NCI-H1417 treated with DMSO at 0.1 percent for 48 hours (cell line): ENCODE data around the gene CCDC12.
"Not testable (repeated sequence)": the region's sequence is repeated elsewhere in the genome, so short reads cannot be mapped to it uniquely, and the experiment has no call there.

Experiments used
- DNase-seq: peaks from one replicate; lab custom pipeline; 2025; lab: John Stamatoyannopoulos, UW

CCDC12 gene

GRCh38 chr3:46922426-46922825 is 54.1 kb downstream of the CCDC12 start:
- no peak for DNase-seq

- no peak for DNase-seq
Observed at GRCh38 chr3:46921871-46922271, 54.7 kb downstream of the CCDC12 start.

DNA sequence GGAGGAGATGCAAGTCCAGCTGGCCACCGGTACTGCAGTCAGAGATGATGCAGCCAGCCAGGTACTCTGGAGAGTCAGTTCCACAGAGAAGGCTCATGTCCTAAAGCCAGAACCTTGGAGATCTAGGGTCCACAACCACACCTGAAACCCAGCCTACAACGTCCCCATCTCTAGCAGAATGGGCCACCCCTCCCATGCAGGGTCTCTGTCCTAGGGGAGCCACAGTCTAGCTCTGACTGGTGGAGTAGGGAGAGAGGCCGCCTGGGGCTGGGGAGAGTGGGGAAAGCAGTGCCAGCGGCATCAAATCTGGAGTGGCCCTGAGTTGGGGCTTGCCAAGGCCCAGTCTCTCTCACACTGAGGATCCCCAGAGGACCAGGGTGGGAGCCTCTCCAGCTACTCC is 55.5 kb downstream of the CCDC12 start:
- no peak for DNase-seq

- no peak for DNase-seq
Observed at GRCh38 chr3:46918634-46919033, 57.9 kb downstream of the CCDC12 start.

DNA sequence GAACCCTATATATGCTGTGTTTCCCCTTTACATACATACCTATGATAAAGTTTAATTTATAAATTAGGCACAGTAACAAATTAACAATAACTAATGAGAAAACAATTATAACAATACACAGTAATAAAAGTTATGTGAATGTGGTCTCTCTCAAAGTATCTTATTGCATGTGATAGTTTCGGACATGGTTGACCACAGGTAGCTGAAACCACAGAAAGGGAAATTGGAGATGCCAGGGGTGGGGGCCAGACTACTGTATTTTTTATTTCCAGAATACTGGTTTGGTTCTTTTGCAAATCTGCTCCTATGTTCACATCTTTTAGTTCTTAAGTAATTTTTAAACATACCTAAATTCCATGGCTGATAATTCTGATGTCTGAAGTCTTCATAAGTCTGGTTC is 58.3 kb downstream of the CCDC12 start:
- DNase-seq = no peak

GRCh38 chr3:46917257-46917656 is 59.3 kb downstream of the CCDC12 start:
- DNase-seq = no peak

DNA sequence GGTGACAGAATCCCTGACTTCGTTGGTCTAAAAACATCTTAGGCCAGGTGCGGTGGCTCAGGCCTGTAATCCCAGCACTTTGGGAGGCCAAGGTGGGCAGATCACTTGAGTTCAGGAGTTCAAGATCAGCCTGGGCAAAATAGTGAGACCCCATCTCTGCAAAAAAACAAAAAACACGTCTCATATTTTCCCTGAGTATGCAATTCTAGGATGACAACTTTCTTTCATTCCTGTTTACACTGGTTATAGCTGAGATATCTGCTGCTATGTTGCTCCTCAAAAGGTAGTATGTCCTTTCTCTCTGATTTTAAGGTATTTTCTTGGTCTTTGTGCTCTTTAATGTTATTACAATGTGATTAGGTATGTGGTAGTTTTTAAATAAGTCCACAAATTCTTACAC is 59.7 kb downstream of the CCDC12 start:
- no peak for DNase-seq

- DNase-seq = no peak
Observed at GRCh38 chr3:46916278-46916677, 60.3 kb downstream of the CCDC12 start.

DNA sequence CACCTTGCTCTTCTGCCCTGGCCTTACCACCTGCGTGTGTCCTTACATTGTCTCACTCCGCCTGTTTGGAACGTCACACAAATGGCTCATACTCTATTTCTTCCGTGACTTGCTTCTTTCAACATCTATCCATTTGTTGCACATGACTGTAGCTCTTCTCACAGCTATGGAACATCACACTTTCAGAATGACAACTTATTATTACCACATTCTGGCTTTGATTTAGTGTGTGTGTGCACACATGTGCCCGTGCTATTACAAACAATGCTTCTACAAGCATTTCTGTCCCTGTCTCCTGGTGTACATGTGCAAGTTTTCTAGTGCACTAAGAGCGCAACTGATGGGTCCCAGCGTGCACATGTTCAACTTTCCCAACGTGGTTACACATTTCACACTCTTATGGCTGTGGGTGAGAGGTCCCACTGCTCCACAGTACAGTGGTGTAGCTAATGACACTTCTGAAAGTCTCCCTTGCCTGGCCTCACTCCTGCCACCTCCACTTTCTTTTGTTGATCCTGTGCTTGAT is 61.2 kb downstream of the CCDC12 start:
- DNase-seq = no peak

- no peak for DNase-seq
Observed at GRCh38 chr3:46914849-46915248, 61.7 kb downstream of the CCDC12 start.

GRCh38 chr3:46913644-46914043 is 62.9 kb downstream of the CCDC12 start:
- no peak for DNase-seq

GRCh38 chr3:46912986-46913385 is 63.6 kb downstream of the CCDC12 start:
- no peak for DNase-seq

DNA sequence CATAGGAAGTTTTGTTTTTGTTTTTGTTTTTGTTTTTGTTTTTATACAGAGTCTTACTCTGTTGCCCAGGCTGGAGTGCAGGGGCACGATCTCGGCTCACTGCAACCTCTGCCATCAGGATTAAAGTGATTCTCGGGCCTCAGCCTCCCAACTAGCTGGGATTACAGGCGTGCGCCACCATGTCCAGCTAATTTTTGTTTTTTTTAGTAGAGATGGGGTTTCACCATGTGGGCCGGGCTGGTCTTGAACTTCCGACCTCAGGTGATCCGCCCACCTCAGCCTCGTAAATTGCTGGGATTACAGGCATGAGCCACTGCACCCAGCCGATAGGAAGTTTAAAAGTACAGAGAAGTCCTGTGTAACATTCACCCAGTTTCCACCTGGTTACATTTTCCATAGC is 65.6 kb downstream of the CCDC12 start:
- DNase-seq = not testable (repeated sequence)

DNA sequence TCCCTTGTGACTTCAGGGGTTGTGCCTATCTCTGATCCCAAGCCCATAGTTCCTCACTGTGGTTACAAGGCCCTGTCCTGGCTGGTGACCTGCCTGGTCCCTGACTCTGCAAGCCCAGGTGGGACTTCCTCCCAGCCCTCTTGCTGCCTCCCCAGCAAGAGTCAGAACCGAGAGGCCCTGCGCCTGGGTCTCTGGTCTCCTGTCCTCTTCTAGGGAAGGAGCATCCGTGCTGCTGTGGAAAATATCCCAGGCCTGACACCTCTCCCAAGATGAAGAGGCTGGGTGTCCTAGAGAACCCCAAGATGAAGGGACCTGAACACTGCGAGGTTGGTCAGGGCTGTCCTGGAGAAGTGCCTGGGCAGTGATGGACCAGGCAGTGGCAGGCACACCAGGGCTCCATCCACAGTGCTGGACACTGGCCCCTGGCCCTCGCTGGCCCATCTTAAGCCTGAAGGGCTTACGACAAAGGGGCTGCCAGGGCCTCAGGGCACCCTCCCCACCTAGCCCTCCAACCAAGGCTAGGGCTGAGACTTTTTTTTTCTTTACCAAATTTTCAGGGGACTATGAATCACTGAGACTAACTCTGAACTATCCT is 66.3 kb downstream of the CCDC12 start:
- DNase-seq = no peak

GRCh38 chr3:46909535-46910161 is 66.9 kb downstream of the CCDC12 start:
- no peak for DNase-seq

DNA sequence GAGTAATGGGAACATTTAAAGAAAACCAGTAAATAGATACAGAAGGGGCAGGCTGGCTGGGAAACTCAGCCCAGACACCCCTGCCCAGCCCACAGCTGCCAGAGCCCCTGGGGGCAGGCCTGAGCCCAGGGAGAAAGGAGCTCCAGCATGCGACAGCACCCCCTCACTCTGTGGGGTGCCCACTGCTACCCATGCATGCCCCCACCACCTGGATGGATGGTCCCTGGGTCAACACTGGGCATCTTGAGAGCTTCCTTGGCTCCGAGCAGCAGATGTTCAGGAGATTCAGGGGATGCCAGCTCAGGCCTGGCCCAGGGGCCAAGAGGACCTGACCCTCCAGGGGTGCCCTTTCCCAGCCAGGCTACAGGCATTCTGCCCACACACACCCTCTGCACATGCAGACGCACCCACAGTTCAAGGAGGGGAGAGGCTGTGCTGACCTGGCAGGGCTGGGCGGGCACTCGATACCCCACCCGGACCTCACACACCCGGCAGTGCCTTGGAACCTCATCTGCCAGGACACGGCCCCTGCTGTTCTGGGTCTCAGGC is 67.5 kb downstream of the CCDC12 start:
- DNase-seq = no peak

GRCh38 chr3:46908294-46908985 is 68.1 kb downstream of the CCDC12 start:
- DNase-seq = no peak

- DNase-seq = no peak
Observed at GRCh38 chr3:46907960-46908293, 68.6 kb downstream of the CCDC12 start.

- DNase-seq = no peak
Observed at GRCh38 chr3:46907271-46907670, 69.3 kb downstream of the CCDC12 start.

GRCh38 chr3:46906471-46907058 is 70.0 kb downstream of the CCDC12 start:
- no peak for DNase-seq

- no peak for DNase-seq
Observed at GRCh38 chr3:46905661-46906451, 70.7 kb downstream of the CCDC12 start.

DNA sequence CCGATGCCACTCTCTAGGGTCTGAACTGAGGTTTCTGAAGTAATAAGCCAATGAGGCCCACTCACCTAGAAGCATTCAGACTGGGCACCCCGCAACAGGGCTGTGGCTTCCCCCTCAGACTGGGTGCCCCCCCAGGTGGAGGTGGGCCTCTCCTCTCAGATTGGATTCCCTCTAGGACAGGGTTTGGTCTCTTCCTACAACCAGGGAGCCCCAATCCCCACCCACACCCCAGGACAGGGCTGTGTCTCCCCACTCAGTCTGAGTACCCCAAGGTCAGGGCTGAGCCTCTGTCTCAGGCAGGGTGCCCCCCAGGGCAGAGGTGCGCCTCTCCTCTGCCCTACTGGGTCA is 71.4 kb downstream of the CCDC12 start:
- DNase-seq = no peak
